K562 (cell line): ENCODE data around the gene ZNF384. TPM values are rescaled to one million over a fixed set of nuclear protein-coding genes. Genes with fewer than 3 reads are reported as not detected.

Experiments used
- ATAC-seq: fragments of 200-7000 bp; cut with Tn5 transposase; 3 replicates; pipeline ENCODE4 v1.9.1; 2020; ENCODE audit warnings: moderate library complexity
- BruUV-seq: library from RNA; stranded (reverse); fragments of 400-500 nt; replicated peaks from 2 replicates; lab custom pipeline; 2021; lab: Mats Ljungman, UMichigan
- CTCF ChIA-PET: fragments of 300-600 bp; formaldehyde crosslinking; extraction: SDS; loops from one replicate; lab custom pipeline; 2021; ENCODE audit warnings: low intra/inter-chr PET ratio; lab: Yijun Ruan, JAX
- POLR2A ChIA-PET: fragments of 300-600, 350-650 bp; sonication (Branson Sonifier 250); formaldehyde crosslinking; extraction: SDS; loops from one replicate; lab custom pipeline; 2021; ENCODE audit warnings: antibody characterized with exemption, inconsistent platforms; lab: Yijun Ruan, JAX
- DNase-seq, 4 experiments: peaks; one replicate each; pipeline versions ENCODE4 v3.0.0 to v3.0.0-alpha.2; 2011 to 2018; ENCODE audit warnings: low spot score in 3 of 4, mixed read lengths in 3 of 4; ENCODE audit errors: extremely low read depth in 1 of 4
- FAIRE-seq: peaks from 2 replicates; lab custom pipeline; 2011; peaks lifted over from hg19 to GRCh38; lab: Jason Lieb, UNC
- H2AFZ ChIP-seq: 2 replicates; pipeline ENCODE4 v1.6.0; 2011; ENCODE audit warnings: low read depth, low read length, control low read depth, inconsistent platforms
- H3K27ac ChIP-seq: fragments of 200-600 bp; 3 replicates; pipeline ENCODE4 v1.8.0; 2011; ENCODE audit warnings: low read depth, mild to moderate bottlenecking, control low read depth, inconsistent platforms, low read length, moderate library complexity, mixed read lengths; ENCODE audit errors: extremely low read depth
- H3K27me3 ChIP-seq, 2 experiments: fragments of 300-600 bp in 1 of 2; 2 replicates in 1 of 2; 3 replicates in 1 of 2; pipeline versions ENCODE4 v1.6.0 to v1.8.0; 2011; ENCODE audit warnings: inconsistent platforms in 2 of 2, low read length in 2 of 2, mild to moderate bottlenecking in 1 of 2, mixed read lengths in 1 of 2, moderate library complexity in 1 of 2; ENCODE audit not compliant: control insufficient read depth in 2 of 2, insufficient read depth in 2 of 2
- H3K36me3 ChIP-seq: fragments of 300-600 bp; 3 replicates; pipeline ENCODE4 v1.8.0; 2011; ENCODE audit warnings: mild to moderate bottlenecking, low read length, inconsistent platforms; ENCODE audit not compliant: control insufficient read depth, insufficient read depth
- H3K4me1 ChIP-seq, 2 experiments: fragments of 200-600 bp in 1 of 2; replicated peaks in 1 of 2; 2 replicates in 1 of 2; 3 replicates in 1 of 2; pipeline versions ENCODE4 v1.5.1 to v1.8.0; 2011; ENCODE audit warnings: inconsistent platforms in 2 of 2, low read length in 2 of 2, mild to moderate bottlenecking in 1 of 2, mixed read lengths in 1 of 2, moderate library complexity in 1 of 2; ENCODE audit not compliant: control insufficient read depth in 2 of 2, insufficient read depth in 2 of 2
- H3K4me2 ChIP-seq: 2 replicates; pipeline ENCODE4 v1.6.1; 2011; ENCODE audit warnings: low read length, control low read depth, inconsistent platforms, mixed read lengths; ENCODE audit not compliant: insufficient read depth
- H3K4me3 ChIP-seq: fragments of 200-600 bp; sonication (generic), shearing (Covaris generic); 2 replicates; pipeline ENCODE4 v1.5.1; 2016; ENCODE audit warnings: control low read depth, inconsistent platforms
- H3K79me2 ChIP-seq: fragments of 200-600 bp; 3 replicates; pipeline ENCODE4 v1.8.0; 2011; ENCODE audit warnings: low read length, inconsistent platforms; ENCODE audit not compliant: control insufficient read depth, insufficient read depth
- H3K9ac ChIP-seq, 2 experiments: 2 replicates each; pipeline versions ENCODE4 v1.6.0 to v1.6.1; 2011; ENCODE audit warnings: low read depth in 2 of 2, low read length in 2 of 2, control low read depth in 1 of 2, inconsistent platforms in 1 of 2, mild to moderate bottlenecking in 1 of 2, mixed read lengths in 1 of 2; ENCODE audit not compliant: insufficient read depth in 1 of 2
- H3K9me1 ChIP-seq: one replicate; pipeline ENCODE4 v1.6.0; 2011; ENCODE audit warnings: inconsistent platforms, mild to moderate bottlenecking, low read length, moderate library complexity; ENCODE audit not compliant: control insufficient read depth, insufficient read depth
- H3K9me3 ChIP-seq: replicated peaks from 2 replicates; pipeline ENCODE4 v1.5.1; 2011; ENCODE audit warnings: low read depth, low read length, inconsistent platforms; ENCODE audit not compliant: control insufficient read depth, insufficient read depth
- H4K20me1 ChIP-seq: replicated peaks from 2 replicates; pipeline ENCODE4 v1.6.1; 2011; ENCODE audit warnings: low read length, inconsistent platforms, mixed read lengths; ENCODE audit not compliant: control insufficient read depth, insufficient read depth
- CCNT2 ChIP-seq: IDR thresholded peaks from 2 replicates; pipeline ENCODE4 v1.6.1; 2011; ENCODE audit warnings: borderline replicate concordance, low read depth, mild to moderate bottlenecking, moderate library complexity, mixed read lengths, low read length; ENCODE audit not compliant: insufficient read length; ENCODE audit errors: extremely low read depth
- CEBPZ ChIP-seq: fragments of 150-350 bp; IDR thresholded peaks from 2 replicates; pipeline ENCODE4 v1.6.1; 2014; ENCODE audit warnings: low read depth, mild to moderate bottlenecking, low read length, borderline replicate concordance
- CREM ChIP-seq: IDR thresholded peaks from 2 replicates; pipeline ENCODE4 v1.6.1; 2014; ENCODE audit warnings: antibody characterized with exemption, low read depth
- ETS1 ChIP-seq: conservative IDR thresholded peaks from 2 replicates; pipeline ENCODE4 v1.6.1; 2011; ENCODE audit warnings: low read depth, mild to moderate bottlenecking, low read length; ENCODE audit not compliant: control insufficient read depth
- ID3 ChIP-seq, 2 experiments: fragments of 250-450 bp in 1 of 2; fragments of 450-650 bp in 1 of 2; sonication (Bioruptor Pico) in 1 of 2; IDR thresholded peaks; 2 replicates each; pipeline versions ENCODE4 v1.6.1 to v1.8.0; 2016 to 2021; ENCODE audit warnings: mild to moderate bottlenecking in 2 of 2, moderate library complexity in 2 of 2, missing compliant biosample characterization in 1 of 2, missing genetic modification characterization in 1 of 2
- PATZ1 ChIP-seq: fragments of 250-450 bp; sonication (Bioruptor Pico); IDR thresholded peaks from 2 replicates; pipeline ENCODE4 v1.5.0; 2020; ENCODE audit warnings: mild to moderate bottlenecking, borderline replicate concordance
- SAFB2 ChIP-seq: fragments of 200-400 bp; formaldehyde crosslinking; IDR thresholded peaks from 2 replicates; pipeline ENCODE4 v1.6.1; 2018; ENCODE audit warnings: borderline replicate concordance, low read length, low read depth, moderate library complexity; ENCODE audit not compliant: severe bottlenecking
- TAF1 ChIP-seq: IDR thresholded peaks from 2 replicates; pipeline ENCODE4 v1.6.1; 2011; ENCODE audit warnings: mild to moderate bottlenecking, low read length, moderate library complexity; ENCODE audit not compliant: insufficient read depth, control insufficient read depth, severe bottlenecking; ENCODE audit errors: extremely low read depth
- TSHZ1 ChIP-seq: fragments of 250-450 bp; sonication (Bioruptor Pico); IDR thresholded peaks from 2 replicates; pipeline ENCODE4 v1.4.0; 2020; ENCODE audit warnings: mild to moderate bottlenecking, moderate library complexity
- WGBS: fragments of 100-300 bp; shearing (Covaris generic); methylation state at CpG from one replicate; pipeline ENCODE4 v1.1.6; 2016; ENCODE audit warnings: low coverage, mixed read lengths; ENCODE audit not compliant: insufficient coverage; ENCODE audit errors: missing lambda C conversion rate; 5-methylcytosine and 5-hydroxymethylcytosine counted together
- in situ Hi-C: fragments of 300-500 bp; cut with MboI; formaldehyde crosslinking; loops from 4 replicates; pipeline ENCODE4 v1.15.0; 2018; ENCODE audit warnings: inconsistent platforms, mixed read lengths
- intact Hi-C: fragments of 100-400 bp; cut with micrococcal nuclease; formaldehyde crosslinking; loops from 2 replicates; pipeline ENCODE4 v1.14.2; 2022
- polyA plus RNA-seq, 8 experiments: library from polyadenylated mRNA; depleted of rRNA in 4 of 8; stranded (reverse) in 5 of 8; unstranded in 3 of 8; fragments of >200 nt; fragmentation: Nextera tagmentation in 2 of 8; fragmentation: Illumina TruSeq in 1 of 8; extraction: Ambion mirVana in 2 of 8; extraction: Trizol in 1 of 8; gene quantifications; 2 replicates each; pipeline versions ENCODE4 v1.2.1 to v1.2.3, GENCODE V29; 2011 to 2014; ENCODE audit warnings: inconsistent platforms in 1 of 8, missing spikeins in 1 of 8
- total RNA-seq, 7 experiments: library from RNA; depleted of rRNA in 6 of 7; stranded (reverse); fragments of >200 nt in 6 of 7; fragmentation: Illumina TruSeq in 2 of 7; extraction: Trizol in 2 of 7; gene quantifications; 2 replicates each; pipeline versions ENCODE4 v1.2.1 to v1.2.3, GENCODE V29; 2011 to 2021; ENCODE audit warnings: low replicate concordance in 1 of 7

Gene ZNF384
- total and polyA plus RNA-seq, 9 of the 15 experiments (the other 6 are each of a cell fraction or from before 2014, with no cell fraction given) = 0.36 to 64.8 (median 21.3) TPM

GRCh38 chr12:6666211-6666610 lies 23.0 kb downstream of the ZNF384 start:
- H3K79me2 ChIP-seq = peaks cover 11% of the 10 kb centered on the region
- CTCF ChIA-PET = no interaction called here
- 100% methylated on average over 2 of the region's 2 CpGs for WGBS
- TF ChIP-seq ID3 (CRISPR knock-in tag; IDR thresholded peaks at IDR 0.05) (no peak), ID3 (tag; IDR thresholded peaks at IDR 0.05) (no peak), CREM (no peak), CCNT2 (no peak), PATZ1 (CRISPR knock-in tag) (no peak), TSHZ1 (CRISPR knock-in tag) (no peak), TAF1 (no peak), CEBPZ (no peak), SAFB2 (no peak), ETS1 (no peak)

More at GRCh38 chr12:6666211-6666610, 23.0 kb downstream of the ZNF384 start:
- in situ Hi-C loops = no loop called here
- ATAC-seq = no peak
- Histone ChIP-seq H3K9me3 (no peaks in the 10 kb centered on the region), H3K4me2 (no peak overlapping the region), H3K4me1 (peaks cover 0 to 12% of the 10 kb centered on the region in 2 experiments; a peak in 2 of 5 replicates), H4K20me1 (no peaks in the 10 kb centered on the region), H2AFZ (no peak overlapping the region), H3K9me1 (no peaks in the 10 kb centered on the region), H3K36me3 (peaks cover 49% of the 10 kb centered on the region; the same call in 2 of the 3 replicates), H3K9ac (no peak overlapping the region), H3K27me3 (no peaks in the 10 kb centered on the region), H3K4me3 (no peak overlapping the region), H3K27ac (no peak overlapping the region)
- DNase-seq = no peak
- intact Hi-C loops = no loop called here
- no peak for FAIRE-seq
- BruUV-seq = no TSS peak
- POLR2A ChIA-PET = interaction anchor here (0.7 to 1.5 kb wide), 2 partner anchors 49 to 69 kb away, joined by 3 read pairs; no protein-coding TSS in a partner anchor
